ENCODE results near the gene ITCH. TPM values are rescaled to one million over a fixed set of nuclear protein-coding genes. Genes with fewer than 3 reads are reported as not detected.

Gene ITCH
- total and polyA plus RNA-seq, 2 of the 8 experiments (the other 6 are each of a cell fraction or from before 2014, with no cell fraction given): 3.9 to 45.2 TPM

DNA sequence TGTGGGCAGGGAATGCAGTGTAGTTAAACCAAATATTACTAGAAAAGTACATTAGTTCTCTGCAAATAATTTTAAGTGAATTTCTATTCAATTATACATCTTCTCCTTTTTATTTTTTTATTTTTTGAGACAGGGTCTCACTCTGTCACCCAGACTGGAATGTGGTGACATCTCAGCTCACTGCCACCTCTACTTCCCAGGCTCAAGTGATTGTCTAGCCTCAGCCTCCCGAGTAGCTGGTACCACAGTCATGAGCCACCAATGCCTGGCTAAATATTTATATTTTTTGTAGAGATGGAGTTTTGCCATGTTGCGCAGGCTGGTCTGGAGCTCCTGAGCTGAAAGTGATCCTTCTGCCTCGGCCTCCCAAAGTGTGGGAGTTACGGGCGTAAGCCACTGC is 76.1 kb downstream of the ITCH start:
- TF ChIP-seq POLR2AphosphoS5 (IDR thresholded peaks at IDR 0.05; ENCODE audit: low read depth, low read length): no peak
- no peak for TF ChIP-seq YY1 (IDR thresholded peaks at IDR 0.05; ENCODE audit: low read depth, low read length)
- TF ChIP-seq SIX5 (IDR thresholded peaks at IDR 0.05; ENCODE audit: low read depth, low read length): no peak
- TF ChIP-seq CHD1 (IDR thresholded peaks at IDR 0.05; ENCODE audit: low read depth, low read length): no peak
- no peak for TF ChIP-seq PHF8 (conservative IDR thresholded peaks at IDR 0.05; ENCODE audit: low read depth, low read length)
- TF ChIP-seq SAP30 (IDR thresholded peaks at IDR 0.05; ENCODE audit: insufficient read depth, insufficient replicate concordance, low read length): no peak
- no peak for TF ChIP-seq SRF (IDR thresholded peaks at IDR 0.05; ENCODE audit: low read depth, low read length)
- no peak for TF ChIP-seq RBBP5 (IDR thresholded peaks at IDR 0.05; ENCODE audit: borderline replicate concordance, low read depth, low read length)
- no peak for TF ChIP-seq BACH1 (IDR thresholded peaks at IDR 0.05; ENCODE audit: low read length)
- TF ChIP-seq RFX5 (IDR thresholded peaks at IDR 0.05; ENCODE audit: borderline replicate concordance, low read depth, low read length): no peak
- TF ChIP-seq TAF7 (optimal IDR thresholded peaks at IDR 0.05; ENCODE audit: borderline replicate concordance, low read depth, low read length): no peak
- TF ChIP-seq CBX5 (IDR thresholded peaks at IDR 0.05; ENCODE audit: low read depth, low read length): no peak
- TF ChIP-seq POU5F1 (IDR thresholded peaks at IDR 0.05; ENCODE audit: low read depth, low read length): no peak
- H4K91ac ChIP-seq (replicated peaks; ENCODE audit: insufficient read length, low read length): no peak overlapping the region
- H2AK5ac ChIP-seq (ENCODE audit: low read depth, low read length): no peak overlapping the region
- no peak overlapping the region for H3K14ac ChIP-seq (ENCODE audit: insufficient read length)
- peaks cover 3 to 47% (median 23%) of the 10 kb centered on the region in 4 experiments; a peak in 7 of 8 replicates for H3K36me3 ChIP-seq (ENCODE audit: control insufficient read depth in 2 of 4, insufficient read depth in 4 of 4, low read length in 3 of 4)
- H3K9ac ChIP-seq (replicated peaks in 1 of 4; ENCODE audit: extremely low read depth in 1 of 4, low read depth in 3 of 4, low read length in 3 of 4): no peak overlapping the region
- CTCF ChIA-PET (ENCODE audit: partially characterized antibody): interaction anchor here (1.0 to 4.2 kb wide), 2 partner anchors 70 to 127 kb away, joined by 3 to 32 read pairs; no protein-coding TSS in a partner anchor
- no peak overlapping the region for H2BK20ac ChIP-seq (ENCODE audit: low read length)
- H3K4ac ChIP-seq (replicated peaks; ENCODE audit: insufficient read length, low read depth, low read length): no peak overlapping the region
- H3K23me2 ChIP-seq (ENCODE audit: low read depth, low read length): no peaks in the 10 kb centered on the region
- H4K20me1 ChIP-seq (replicated peaks in 1 of 2; ENCODE audit: control insufficient read depth in 1 of 2, insufficient read depth in 2 of 2, low read length in 2 of 2): peaks cover 0 to 2% of the 10 kb centered on the region in 2 experiments
- 93% methylated on average over 5 of the region's 5 CpGs; no CpG with 5 or more reads in 1 of the 2 experiments for WGBS, 2 experiments (ENCODE audit: extremely low coverage in 1 of 2, insufficient coverage in 1 of 2, insufficient read length in 1 of 2, insufficient replicate concordance in 2 of 2, low coverage in 1 of 2, low lambda C conversion rate in 2 of 2, missing lambda C conversion rate in 1 of 2)
- H2AFZ ChIP-seq (ENCODE audit: low read length): no peak overlapping the region
- no peaks in the 10 kb centered on the region for H3K79me1 ChIP-seq (ENCODE audit: low read depth, low read length)
- H3K9me3 ChIP-seq (ENCODE audit: insufficient read depth in 2 of 2, low read depth in 1 of 2, low read length in 1 of 2): no peaks in the 10 kb centered on the region
- no peak overlapping the region for H2BK12ac ChIP-seq (ENCODE audit: low read depth, low read length)
- no peak overlapping the region for H3K18ac ChIP-seq (ENCODE audit: extremely low read depth, low read length)
- H2BK120ac ChIP-seq (replicated peaks; ENCODE audit: low read depth, low read length): no peak overlapping the region
- no peak for FAIRE-seq
- no peak overlapping the region for H2BK15ac ChIP-seq (ENCODE audit: low read length)
- H3K4me3 ChIP-seq (ENCODE audit: extremely low read depth in 1 of 4, insufficient read depth in 2 of 4, low read depth in 3 of 4, low read length in 4 of 4): no peak overlapping the region
- H4K5ac ChIP-seq (ENCODE audit: insufficient read length, low read depth, low read length): no peak overlapping the region
- H2BK5ac ChIP-seq (ENCODE audit: low read depth, low read length): no peak overlapping the region
- no peaks in the 10 kb centered on the region for H3K27me3 ChIP-seq (replicated peaks in 1 of 4; ENCODE audit: control insufficient read depth in 3 of 4, extremely low read depth in 1 of 4, insufficient read depth in 3 of 4, low read length in 3 of 4)
- POLR2A ChIA-PET (ENCODE audit: partially characterized antibody): no interaction called here
- no peak overlapping the region for H3K27ac ChIP-seq (ENCODE audit: low read depth, low read length)
- no peak overlapping the region for H3K56ac ChIP-seq (replicated peaks; ENCODE audit: insufficient read length, low read depth, low read length)
- no peaks in the 10 kb centered on the region for H3K4me1 ChIP-seq (replicated peaks in 1 of 4; ENCODE audit: control insufficient read depth in 3 of 4, insufficient read depth in 4 of 4, low read length in 3 of 4)
- H4K8ac ChIP-seq (ENCODE audit: extremely low read depth, insufficient read depth, low read length): no peak overlapping the region
- H3K79me2 ChIP-seq (ENCODE audit: control insufficient read depth in 1 of 2, insufficient read depth in 2 of 2, low read length in 2 of 2): no peaks in the 10 kb centered on the region
- H3K23ac ChIP-seq (ENCODE audit: insufficient read length): no peak overlapping the region
- DNase-seq (ENCODE audit: low read depth in 1 of 2, low spot score in 2 of 2): no peak
- H3K4me2 ChIP-seq (ENCODE audit: insufficient read depth in 1 of 2, low read depth in 2 of 2, low read length in 2 of 2): no peak overlapping the region
